ENCODE results near the gene CDH4. TPM values are rescaled to one million over a fixed set of nuclear protein-coding genes. Genes with fewer than 3 reads are reported as not detected.

The CDH4 gene
- total and polyA plus RNA-seq, 2 of the 8 experiments (the other 6 are each of a cell fraction or from before 2014, with no cell fraction given): 4.3 to 7.9 TPM

DNA sequence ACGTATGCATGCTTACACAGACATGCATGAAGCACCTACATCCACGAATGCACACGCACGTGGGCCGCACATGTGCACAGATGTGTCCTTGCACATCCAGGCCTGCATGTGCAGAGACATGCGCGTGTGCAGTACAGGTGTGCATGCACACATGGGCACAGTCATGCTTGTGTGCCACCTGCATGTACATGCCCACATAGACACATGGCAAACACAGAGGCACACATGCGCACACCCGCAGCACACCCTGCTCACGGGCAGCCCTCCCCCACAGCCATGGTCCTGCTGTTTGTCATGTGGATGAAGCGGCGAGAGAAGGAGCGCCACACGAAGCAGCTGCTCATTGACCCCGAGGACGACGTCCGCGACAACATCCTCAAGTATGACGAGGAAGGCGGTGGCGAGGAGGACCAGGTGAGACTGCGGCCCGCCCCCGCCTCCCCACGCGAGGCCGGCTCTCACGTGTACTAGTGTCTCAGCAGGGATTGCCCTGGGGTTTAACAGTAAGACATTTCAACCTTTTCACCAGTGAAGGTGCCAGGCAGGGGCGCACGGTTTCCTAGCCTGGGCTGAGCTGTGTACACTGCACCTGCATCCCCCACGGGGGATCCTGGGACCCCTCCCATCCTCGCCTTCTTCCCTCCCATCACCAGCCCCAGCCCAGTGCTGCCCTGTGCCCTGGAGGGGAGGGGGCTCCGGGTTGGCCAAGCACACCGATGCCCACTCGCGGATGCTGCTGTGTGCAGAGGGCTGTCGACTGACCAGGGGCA, 680.8 kb downstream of the CDH4 start (continued):
- TF ChIP-seq CTBP2 (IDR thresholded peaks at IDR 0.05; ENCODE audit: borderline replicate concordance, insufficient read depth, insufficient read length, low read length) (no peak), TBP (IDR thresholded peaks at IDR 0.05; ENCODE audit: low read depth, low read length) (no peak), TAF1 (IDR thresholded peaks at IDR 0.05; ENCODE audit: low read depth, low read length) (no peak), SIX5 (IDR thresholded peaks at IDR 0.05; ENCODE audit: low read depth, low read length) (no peak), JUN (IDR thresholded peaks at IDR 0.05; ENCODE audit: low read depth, low read length) (no peak)

Measured in H1 (cell line).